GM12891 (cell line): ENCODE results near the gene PKHD1.

Experiments
- DNase-seq: peaks from one replicate; pipeline ENCODE4 v3.0.0; 2011; ENCODE audit warnings: low spot score; ENCODE audit not compliant: insufficient read length
- FAIRE-seq: peaks from 2 replicates; lab custom pipeline; 2011; peaks lifted over from hg19 to GRCh38; lab: Jason Lieb, UNC
- PAX5 ChIP-seq: IDR thresholded peaks from 2 replicates; pipeline ENCODE4 v1.6.1; 2011; ENCODE audit warnings: low read length, moderate library complexity, mild to moderate bottlenecking; ENCODE audit not compliant: insufficient read depth, severe bottlenecking
- POLR2A ChIP-seq: IDR thresholded peaks from 2 replicates; pipeline ENCODE4 v1.6.1; 2011; ENCODE audit warnings: low read depth, low read length, control low read depth
- POLR2AphosphoS5 ChIP-seq: IDR thresholded peaks from 2 replicates; pipeline ENCODE4 v1.6.1; 2011; ENCODE audit warnings: low read depth, low read length, control low read depth
- POU2F2 ChIP-seq: IDR thresholded peaks from 2 replicates; pipeline ENCODE4 v1.6.1; 2011; ENCODE audit warnings: low read depth, mild to moderate bottlenecking, control low read depth, low read length, moderate library complexity
- SPI1 ChIP-seq: IDR thresholded peaks from 2 replicates; pipeline ENCODE4 v1.6.1; 2011; ENCODE audit warnings: low read depth, low read length, control low read depth
- TAF1 ChIP-seq: IDR thresholded peaks from 2 replicates; pipeline ENCODE4 v1.6.1; 2011; ENCODE audit warnings: low read depth, low read length, control low read depth

The PKHD1 gene

DNA sequence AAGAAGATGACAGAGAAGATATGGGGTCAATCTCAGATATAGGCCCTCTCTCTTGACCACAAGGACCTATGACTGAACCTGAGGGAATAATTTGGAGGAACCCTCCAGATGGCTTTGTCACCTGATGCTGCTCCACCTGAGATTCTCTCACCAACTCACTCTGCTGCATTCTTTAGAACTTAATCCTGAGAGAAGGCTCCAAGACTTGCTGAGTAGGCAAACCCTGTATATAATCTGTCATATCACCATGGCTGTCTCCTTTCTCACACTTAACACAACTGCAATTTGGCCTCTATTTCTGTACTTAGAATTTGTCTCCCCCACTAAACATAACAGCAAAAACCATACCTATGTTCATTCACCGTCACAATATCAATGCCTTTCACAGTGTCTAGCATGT, 172.3 kb downstream of the PKHD1 start:
- DNase-seq, result no peak
- no peak for FAIRE-seq
- TF ChIP-seq POLR2AphosphoS5, result no peak
- TF ChIP-seq PAX5, result no peak
- no peak for TF ChIP-seq TAF1
- TF ChIP-seq POLR2A, result no peak
- no peak for TF ChIP-seq SPI1
- TF ChIP-seq POU2F2, result no peak

DNA sequence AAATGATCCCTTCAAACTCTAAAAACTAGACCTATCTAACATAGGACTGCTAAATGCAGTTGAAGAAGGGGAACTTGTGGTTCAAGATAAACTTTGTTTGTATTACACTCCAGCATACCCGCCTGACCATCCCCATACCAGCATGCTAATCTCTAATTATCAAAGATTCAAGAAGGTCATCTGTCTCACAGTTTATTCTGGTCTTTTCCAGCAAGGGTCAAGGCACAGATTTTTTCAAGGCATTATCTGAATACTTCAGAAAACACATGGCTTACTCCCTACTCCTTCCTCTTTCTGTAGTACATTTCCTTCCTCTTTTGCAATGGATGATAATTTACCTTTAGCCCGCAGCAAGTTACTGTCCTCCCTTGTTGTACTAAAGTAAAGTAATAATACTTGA, 174.1 kb downstream of the PKHD1 start:
- TF ChIP-seq PAX5 (no peak), SPI1 (no peak), POU2F2 (no peak), POLR2A (no peak), POLR2AphosphoS5 (no peak), TAF1 (no peak)
- DNase-seq (no peak), FAIRE-seq (no peak)

- no peak for TF ChIP-seq TAF1
- TF ChIP-seq PAX5, result no peak
- TF ChIP-seq POLR2A, result no peak
- no peak for TF ChIP-seq POLR2AphosphoS5
- TF ChIP-seq SPI1, result no peak
- TF ChIP-seq POU2F2, result no peak
- FAIRE-seq, result no peak
- DNase-seq, result no peak
Measured at GRCh38 chr6:51910851-51911250, 176.6 kb downstream of the PKHD1 start.

- FAIRE-seq, result peak; percentile 43
Measured at GRCh38 chr6:51908243-51908642, 179.2 kb downstream of the PKHD1 start.

GRCh38 chr6:51901766-51902764, 185.3 kb downstream of the PKHD1 start:
- TF ChIP-seq POLR2A (no peak), SPI1 (no peak), PAX5 (no peak), POLR2AphosphoS5 (no peak), POU2F2 (no peak), TAF1 (no peak)
- FAIRE-seq (peak; percentile 72), DNase-seq (no peak)

More at GRCh38 chr6:51908243-51908642, 179.2 kb downstream of the PKHD1 start:
- TF ChIP-seq PAX5 (no peak), POU2F2 (no peak), TAF1 (no peak), POLR2AphosphoS5 (no peak), POLR2A (no peak), SPI1 (no peak)
- DNase-seq, result no peak

- DNase-seq (no peak), FAIRE-seq (no peak)
Measured at GRCh38 chr6:51893366-51893765, 194.0 kb downstream of the PKHD1 start.

DNA sequence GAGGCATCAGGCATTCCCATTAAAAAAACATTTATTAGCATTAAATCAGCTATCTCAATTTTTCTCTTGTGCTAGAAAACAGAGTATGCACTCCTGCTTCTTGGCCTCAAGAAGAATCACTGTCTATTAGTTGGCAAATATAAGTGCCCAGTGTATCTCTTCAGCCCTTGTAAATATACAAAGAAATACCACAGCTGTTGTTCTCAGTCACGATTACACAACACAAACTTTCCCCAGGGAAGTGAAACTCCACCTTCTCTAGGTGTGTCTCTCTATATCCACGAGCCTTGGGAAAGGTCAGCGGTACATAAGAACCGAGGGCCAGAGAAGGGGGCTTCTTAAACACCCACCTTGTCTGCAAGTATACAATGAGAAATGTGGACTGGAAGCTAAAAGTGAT, 194.7 kb downstream of the PKHD1 start:
- no peak for DNase-seq
- no peak for FAIRE-seq
- TF ChIP-seq SPI1 (peak; percentile 85), POLR2AphosphoS5 (no peak), POU2F2 (no peak), PAX5 (no peak), TAF1 (no peak)

More at GRCh38 chr6:51893366-51893765, 194.0 kb downstream of the PKHD1 start:
- TF ChIP-seq TAF1 (no peak), PAX5 (no peak), POLR2AphosphoS5 (no peak), POLR2A (no peak), SPI1 (no peak), POU2F2 (no peak)

GRCh38 chr6:51892339-51892738, 195.1 kb downstream of the PKHD1 start:
- DNase-seq (no peak), FAIRE-seq (no peak)
- TF ChIP-seq PAX5, result no peak
- no peak for TF ChIP-seq TAF1
- no peak for TF ChIP-seq POLR2A
- TF ChIP-seq POLR2AphosphoS5, result no peak
- no peak for TF ChIP-seq POU2F2
- no peak for TF ChIP-seq SPI1

GRCh38 chr6:51891784-51892183, 195.6 kb downstream of the PKHD1 start:
- FAIRE-seq (no peak), DNase-seq (no peak)
- no peak for TF ChIP-seq SPI1

- TF ChIP-seq SPI1 (no peak), TAF1 (no peak), PAX5 (no peak), POU2F2 (no peak), POLR2A (no peak), POLR2AphosphoS5 (no peak)
- FAIRE-seq (no peak), DNase-seq (no peak)
Measured at GRCh38 chr6:51887859-51888258, 199.6 kb downstream of the PKHD1 start.
